Activated naive CD8-positive, alpha-beta T cell treated with anti-CD3 and anti-CD28 coated beads, Interleukin-2, amount 50 U/mL, for 24 hours (primary cell): ENCODE results near the gene CCDC34.
"Not testable (repeated sequence)": the region's sequence is repeated elsewhere in the genome, so short reads cannot be mapped to it uniquely, and the experiment has no call there.

Experiments
- ATAC-seq: fragments of 150-1000 bp; cut with Tn5 transposase; one replicate; pipeline ENCODE4 v1.10.0; 2021
- DNase-seq: peaks from one replicate; pipeline ENCODE4 v3.0.0; 2021
- H3K27ac Mint-ChIP-seq: one replicate; pipeline ENCODE4 v1.8.0; 2021; ENCODE audit warnings: mild to moderate bottlenecking, mixed read lengths
- H3K27me3 Mint-ChIP-seq: one replicate; pipeline ENCODE4 v1.8.0; 2021; ENCODE audit warnings: mixed read lengths
- H3K36me3 Mint-ChIP-seq: one replicate; pipeline ENCODE4 v1.8.0; 2021; ENCODE audit warnings: low read depth, mixed read lengths
- H3K4me1 Mint-ChIP-seq: one replicate; pipeline ENCODE4 v1.8.0; 2021; ENCODE audit warnings: mixed read lengths
- H3K4me3 Mint-ChIP-seq: one replicate; pipeline ENCODE4 v1.8.0; 2021; ENCODE audit warnings: mild to moderate bottlenecking, moderate library complexity, mixed read lengths
- H3K9me3 Mint-ChIP-seq: one replicate; pipeline ENCODE4 v1.8.0; 2021; ENCODE audit warnings: mixed read lengths

Gene CCDC34

DNA sequence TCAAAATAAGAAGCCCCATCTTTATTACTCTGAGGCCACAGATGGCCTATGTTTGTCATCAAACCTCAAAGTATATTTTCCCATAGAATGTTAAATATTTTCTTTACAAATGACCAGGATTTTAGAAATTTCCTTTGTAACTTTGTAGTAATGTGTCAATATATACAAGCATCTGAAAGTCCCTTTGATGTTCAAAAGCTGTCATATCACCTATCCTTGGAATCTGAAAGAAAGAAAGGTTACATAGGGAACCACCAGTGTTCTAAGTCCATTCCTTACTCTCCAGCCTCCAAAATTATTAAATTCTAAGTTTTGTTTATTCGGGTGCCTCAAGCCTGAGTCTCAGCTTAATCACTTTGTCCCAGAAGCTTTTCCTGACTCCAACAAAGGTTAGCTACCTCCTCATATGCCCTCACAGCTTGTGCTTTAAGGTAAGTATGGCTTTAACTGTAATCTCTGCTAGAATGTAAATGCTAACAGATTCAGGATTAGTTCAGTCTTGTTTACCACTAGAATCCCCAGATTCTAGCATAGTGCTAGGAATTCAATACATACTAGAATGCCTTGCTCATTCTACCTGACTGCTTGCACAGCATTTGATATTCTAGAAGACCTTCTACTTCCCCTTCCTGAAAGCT is 32.3 kb downstream of the CCDC34 start:
- ATAC-seq (no peak), DNase-seq (no peak)
- Mint-ChIP-seq H3K36me3 (peaks cover under 1% of the 10 kb centered on the region), H3K9me3 (no peaks in the 10 kb centered on the region), H3K27ac (no peak overlapping the region), H3K4me3 (no peak overlapping the region), H3K27me3 (no peaks in the 10 kb centered on the region), H3K4me1 (no peaks in the 10 kb centered on the region)

DNA sequence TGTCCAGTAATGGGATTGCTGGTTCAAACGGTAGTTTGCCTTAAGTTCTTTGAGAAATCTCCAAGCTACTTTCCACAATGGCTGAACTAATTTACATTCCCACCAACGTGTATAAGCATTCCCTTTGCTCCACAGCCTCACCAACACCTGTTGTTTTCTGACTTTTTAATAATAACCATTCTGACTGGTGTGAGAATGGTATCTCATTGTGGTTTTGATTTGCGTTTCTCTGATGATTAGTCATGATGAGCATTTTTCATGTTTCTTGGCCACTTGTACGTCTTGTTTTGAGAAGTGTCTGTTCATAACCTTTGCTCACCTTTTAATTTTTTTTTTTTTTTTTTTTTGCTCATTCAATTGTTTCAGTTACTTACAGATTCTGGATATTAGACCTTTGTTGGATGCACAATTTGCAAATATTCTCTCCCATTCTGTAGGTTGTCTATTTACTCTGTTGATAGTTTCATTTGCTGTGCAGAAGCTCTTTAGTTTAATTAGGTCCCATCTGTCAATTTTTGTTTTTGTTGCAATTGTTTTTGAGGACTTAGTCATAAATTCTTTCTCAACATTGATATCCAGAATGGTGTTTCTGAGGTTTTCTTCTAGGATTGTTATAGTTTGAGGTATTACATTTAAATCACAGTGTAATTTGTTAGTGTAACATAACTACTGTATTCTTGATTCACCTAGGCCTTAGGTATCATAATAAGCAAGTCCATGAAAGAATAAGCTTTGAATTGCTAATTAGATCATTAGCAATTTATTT is 33.0 kb downstream of the CCDC34 start:
- no peaks in the 10 kb centered on the region for H3K4me1 Mint-ChIP-seq
- H3K9me3 Mint-ChIP-seq: peaks cover 7% of the 10 kb centered on the region
- no peak overlapping the region for H3K4me3 Mint-ChIP-seq
- ATAC-seq (no peak), DNase-seq (no peak)
- H3K36me3 Mint-ChIP-seq: no peaks in the 10 kb centered on the region
- H3K27ac Mint-ChIP-seq: no peak overlapping the region
- H3K27me3 Mint-ChIP-seq: no peaks in the 10 kb centered on the region

DNA sequence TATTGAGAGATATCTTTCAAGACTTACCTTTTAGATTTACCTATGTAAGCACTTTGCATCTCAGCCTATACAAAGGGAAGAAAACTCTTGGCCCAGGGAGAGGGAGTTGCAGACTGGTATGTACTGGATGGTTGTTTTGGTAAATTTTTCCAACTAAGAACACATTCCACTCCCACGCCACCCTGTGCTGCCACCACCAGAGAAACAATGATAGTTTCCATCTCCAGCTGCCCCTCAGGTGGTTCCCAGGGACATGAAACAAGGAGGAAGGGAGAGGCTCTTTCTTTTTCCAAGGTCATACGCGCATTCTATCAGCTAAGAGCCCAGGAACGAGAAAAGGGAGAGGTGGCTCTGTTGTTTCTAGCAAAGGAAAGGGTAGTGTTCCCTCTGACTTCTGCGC is 34.4 kb downstream of the CCDC34 start:
- no peak for ATAC-seq
- Mint-ChIP-seq H3K36me3 (no peaks in the 10 kb centered on the region), H3K9me3 (peaks cover 7% of the 10 kb centered on the region), H3K27me3 (no peaks in the 10 kb centered on the region), H3K4me1 (no peaks in the 10 kb centered on the region), H3K27ac (no peak overlapping the region), H3K4me3 (no peak overlapping the region)
- DNase-seq: no peak

DNA sequence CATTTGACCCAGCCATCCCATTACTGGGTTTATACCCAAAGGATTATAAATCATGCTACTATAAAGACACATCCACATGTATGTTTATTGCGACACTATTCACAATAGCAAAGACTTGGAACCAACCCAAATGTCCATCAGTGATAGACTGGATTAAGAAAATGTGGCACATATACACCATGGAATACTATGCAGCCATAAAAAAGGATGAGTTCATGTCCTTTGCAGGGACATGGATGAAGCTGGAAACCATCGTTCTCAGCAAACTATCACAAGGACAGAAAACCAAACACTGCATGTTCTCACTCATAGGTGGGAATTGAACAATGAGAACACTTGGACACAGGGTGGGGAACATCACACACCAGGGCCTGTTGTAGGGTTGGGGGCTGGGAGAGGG is 36.0 kb downstream of the CCDC34 start:
- not testable (repeated sequence) for H3K36me3 Mint-ChIP-seq, H3K4me1 Mint-ChIP-seq, H3K4me3 Mint-ChIP-seq, H3K27ac Mint-ChIP-seq, DNase-seq, ATAC-seq, H3K27me3 Mint-ChIP-seq, H3K9me3 Mint-ChIP-seq

DNA sequence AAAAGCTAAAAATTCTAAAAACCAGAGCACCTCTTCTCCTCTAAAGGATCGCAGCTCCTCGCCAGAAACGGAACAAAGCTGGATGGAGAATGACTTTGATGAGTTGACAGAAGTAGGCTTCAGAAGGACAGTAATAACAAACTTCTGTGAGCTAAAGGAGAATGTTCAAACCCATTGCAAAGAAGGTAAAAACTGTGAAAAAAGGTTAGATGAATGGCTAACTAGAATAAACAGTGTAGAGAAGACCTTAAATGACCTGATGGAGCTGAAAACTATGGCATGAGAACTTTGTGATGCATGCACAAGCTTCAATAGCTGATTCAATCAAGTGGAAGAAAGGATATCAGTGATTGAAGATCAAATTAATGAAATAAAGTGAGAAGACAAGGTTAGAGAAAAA is 40.8 kb downstream of the CCDC34 start:
- not testable (repeated sequence) for H3K4me3 Mint-ChIP-seq

DNA sequence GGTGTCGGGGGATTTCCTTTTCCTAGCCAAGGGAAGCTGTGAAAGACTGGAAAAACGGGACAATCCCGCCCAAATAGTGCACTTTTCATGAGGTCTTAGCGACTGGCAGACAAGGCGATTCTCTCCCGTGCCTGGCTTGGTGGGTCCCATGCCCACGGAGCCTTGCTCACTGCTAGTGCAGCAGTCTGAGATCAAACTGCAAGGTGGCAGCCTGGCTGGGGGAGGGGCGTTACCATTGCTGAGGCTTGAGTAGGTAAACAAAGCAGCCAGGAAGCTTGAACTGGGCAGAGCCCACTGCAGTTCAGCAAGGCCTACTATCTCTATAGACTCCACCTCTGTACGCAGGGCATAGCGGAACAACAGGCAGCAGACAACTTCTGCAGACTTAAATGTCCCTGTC is 41.7 kb downstream of the CCDC34 start:
- not testable (repeated sequence) for H3K4me3 Mint-ChIP-seq, ATAC-seq, H3K4me1 Mint-ChIP-seq, H3K36me3 Mint-ChIP-seq, H3K9me3 Mint-ChIP-seq, H3K27me3 Mint-ChIP-seq, DNase-seq, H3K27ac Mint-ChIP-seq

More for the DNA sequence above, 40.8 kb downstream of the CCDC34 start:
- not testable (repeated sequence) for DNase-seq, H3K9me3 Mint-ChIP-seq, H3K36me3 Mint-ChIP-seq, H3K27ac Mint-ChIP-seq, ATAC-seq, H3K27me3 Mint-ChIP-seq, H3K4me1 Mint-ChIP-seq

DNA sequence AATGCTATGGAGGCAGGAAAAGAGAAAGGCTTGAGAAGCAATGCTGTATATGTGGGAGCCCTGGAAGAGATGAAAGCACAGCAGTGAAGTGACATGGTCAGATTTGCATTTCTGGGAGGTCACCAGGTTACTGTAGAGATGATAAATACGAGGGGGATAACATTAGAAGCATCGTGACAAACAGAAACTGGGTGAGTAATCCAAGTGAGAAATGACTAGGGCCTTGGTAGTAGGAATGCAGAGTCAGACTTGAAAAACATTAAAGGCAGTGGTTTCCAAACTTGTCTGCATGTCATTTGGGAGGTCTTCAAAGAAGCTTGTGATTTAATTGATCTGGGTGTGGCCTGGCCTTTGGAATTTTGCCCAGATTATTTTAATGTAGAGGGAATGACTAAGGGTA is 43.9 kb downstream of the CCDC34 start:
- peaks cover 9% of the 10 kb centered on the region for H3K4me1 Mint-ChIP-seq
- ATAC-seq: peak; percentile 98
- no peak overlapping the region for H3K27ac Mint-ChIP-seq
- H3K36me3 Mint-ChIP-seq: no peaks in the 10 kb centered on the region
- no peak overlapping the region for H3K4me3 Mint-ChIP-seq
- H3K27me3 Mint-ChIP-seq: peaks cover 2% of the 10 kb centered on the region
- no peak for DNase-seq
- H3K9me3 Mint-ChIP-seq: no peaks in the 10 kb centered on the region

DNA sequence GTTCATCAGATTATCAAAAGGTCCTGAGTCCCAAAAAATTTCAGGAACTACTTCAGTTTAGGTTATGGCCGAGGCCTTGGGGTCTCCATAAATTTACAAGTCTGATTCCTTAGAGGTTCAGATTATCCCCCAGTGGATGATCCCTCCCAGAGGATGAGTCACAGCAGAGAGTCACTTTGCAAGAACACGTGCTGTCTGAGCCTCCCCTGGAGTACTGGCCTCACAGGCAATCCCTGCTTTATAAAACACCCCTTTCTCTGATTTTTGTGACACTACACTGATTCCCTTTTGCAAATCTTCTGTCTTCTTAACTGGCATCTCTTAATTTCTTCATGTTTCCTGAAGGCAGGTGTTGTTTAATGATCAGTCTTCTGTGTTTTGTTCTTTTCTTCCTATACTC is 45.3 kb downstream of the CCDC34 start:
- H3K27me3 Mint-ChIP-seq: peaks cover 2% of the 10 kb centered on the region
- peaks cover 9% of the 10 kb centered on the region for H3K4me1 Mint-ChIP-seq
- no peaks in the 10 kb centered on the region for H3K36me3 Mint-ChIP-seq
- no peak overlapping the region for H3K4me3 Mint-ChIP-seq
- ATAC-seq (no peak), DNase-seq (no peak)
- H3K27ac Mint-ChIP-seq: no peak overlapping the region
- H3K9me3 Mint-ChIP-seq: no peaks in the 10 kb centered on the region

DNA sequence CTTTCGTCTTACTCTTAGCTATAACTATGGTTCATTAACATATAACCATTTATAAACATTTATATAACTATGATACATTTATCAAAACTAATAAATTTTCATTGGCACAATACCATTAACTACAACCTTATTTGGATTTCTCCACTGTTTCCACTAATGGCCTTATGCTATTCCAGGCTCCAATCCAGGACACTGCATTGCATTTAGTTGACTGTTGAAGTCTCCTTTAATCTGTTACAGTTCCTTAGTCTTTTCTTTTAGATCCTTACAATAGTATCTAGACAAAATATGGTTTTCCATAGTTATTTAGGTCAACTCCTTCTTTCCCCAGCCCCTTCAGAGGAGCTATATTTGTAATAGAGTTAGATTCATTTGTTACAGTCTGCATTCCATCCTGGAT is 47.2 kb downstream of the CCDC34 start:
- Mint-ChIP-seq H3K27ac (no peak overlapping the region), H3K27me3 (peaks cover 2% of the 10 kb centered on the region), H3K36me3 (no peaks in the 10 kb centered on the region), H3K4me1 (peaks cover 9% of the 10 kb centered on the region), H3K9me3 (no peaks in the 10 kb centered on the region), H3K4me3 (no peak overlapping the region)
- DNase-seq (no peak), ATAC-seq (no peak)

DNA sequence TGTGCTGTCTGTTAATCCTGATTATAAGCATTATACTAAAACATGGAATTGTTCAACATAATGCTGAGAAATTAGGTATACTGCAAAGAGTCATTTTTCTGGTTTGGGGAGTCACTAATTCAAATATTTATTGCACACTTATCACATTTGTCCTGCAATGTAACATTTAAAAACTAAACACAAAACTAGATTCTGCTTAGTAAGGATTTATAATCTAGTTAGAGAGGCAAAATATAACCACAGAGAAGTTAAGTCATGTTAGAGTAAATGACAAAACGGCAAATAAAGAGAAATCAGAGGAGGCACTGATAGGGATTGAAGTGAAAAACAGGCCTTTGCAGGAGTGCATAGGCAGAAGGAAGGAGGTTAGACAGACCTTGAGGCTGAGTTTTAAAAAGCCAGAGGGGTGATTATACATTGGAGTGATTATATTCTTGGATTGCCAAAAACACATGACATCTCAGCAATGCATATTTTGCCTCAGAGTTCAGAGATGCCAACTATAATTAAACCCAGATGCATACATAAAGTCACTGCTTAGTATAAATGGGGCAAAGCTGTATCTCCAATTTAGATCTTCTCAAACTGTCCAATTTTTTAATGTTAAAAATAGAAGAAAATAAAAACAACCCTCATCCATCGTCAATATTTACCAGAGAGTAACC is 49.7 kb downstream of the CCDC34 start:
- Mint-ChIP-seq H3K4me1 (no peaks in the 10 kb centered on the region), H3K9me3 (no peaks in the 10 kb centered on the region), H3K27ac (no peak overlapping the region), H3K4me3 (no peak overlapping the region), H3K27me3 (peaks cover 2% of the 10 kb centered on the region), H3K36me3 (no peaks in the 10 kb centered on the region)
- ATAC-seq (no peak), DNase-seq (no peak)

DNA sequence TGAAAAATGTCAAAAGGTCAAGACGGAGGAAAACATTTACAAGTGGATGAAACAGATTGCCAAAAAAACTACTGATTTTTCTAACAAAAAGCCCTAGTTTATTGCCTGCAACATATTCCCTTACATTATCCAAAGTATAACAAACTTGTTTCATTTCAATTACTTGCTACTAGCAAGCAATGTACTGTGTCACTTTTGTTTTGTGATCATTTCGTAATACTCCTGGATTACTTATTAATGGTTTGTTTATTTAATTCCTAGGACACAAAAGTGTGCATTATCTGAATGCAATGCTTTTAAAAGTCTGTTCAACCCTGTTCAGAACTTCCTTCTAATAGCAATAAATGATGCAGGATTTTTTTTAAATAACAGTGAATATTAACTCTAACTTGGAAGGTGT is 50.9 kb downstream of the CCDC34 start:
- DNase-seq (no peak), ATAC-seq (no peak)
- Mint-ChIP-seq H3K4me1 (no peaks in the 10 kb centered on the region), H3K27me3 (no peaks in the 10 kb centered on the region), H3K9me3 (no peaks in the 10 kb centered on the region), H3K36me3 (no peaks in the 10 kb centered on the region), H3K27ac (no peak overlapping the region), H3K4me3 (no peak overlapping the region)

DNA sequence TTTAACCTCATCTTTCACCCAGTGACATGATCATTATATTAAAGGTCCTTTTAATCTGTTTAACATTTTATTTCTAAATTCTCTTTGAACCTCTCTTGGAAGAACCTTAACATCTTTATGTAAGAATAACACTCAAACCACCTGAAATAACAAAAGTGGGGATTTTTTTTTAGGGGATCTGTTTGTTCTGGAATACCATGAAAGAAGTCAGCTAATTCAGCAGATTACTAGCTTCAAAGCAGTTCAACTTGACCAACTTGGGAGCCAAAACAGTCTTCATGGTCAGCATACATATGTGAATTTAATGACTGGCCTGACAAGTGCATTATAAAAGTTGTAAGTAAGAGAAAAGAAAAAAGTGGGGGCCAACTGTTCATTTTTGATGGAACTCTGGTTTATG is 52.3 kb downstream of the CCDC34 start:
- Mint-ChIP-seq H3K27me3 (no peaks in the 10 kb centered on the region), H3K36me3 (no peaks in the 10 kb centered on the region), H3K4me3 (no peak overlapping the region), H3K4me1 (no peaks in the 10 kb centered on the region), H3K9me3 (no peaks in the 10 kb centered on the region), H3K27ac (no peak overlapping the region)
- no peak for ATAC-seq
- no peak for DNase-seq

DNA sequence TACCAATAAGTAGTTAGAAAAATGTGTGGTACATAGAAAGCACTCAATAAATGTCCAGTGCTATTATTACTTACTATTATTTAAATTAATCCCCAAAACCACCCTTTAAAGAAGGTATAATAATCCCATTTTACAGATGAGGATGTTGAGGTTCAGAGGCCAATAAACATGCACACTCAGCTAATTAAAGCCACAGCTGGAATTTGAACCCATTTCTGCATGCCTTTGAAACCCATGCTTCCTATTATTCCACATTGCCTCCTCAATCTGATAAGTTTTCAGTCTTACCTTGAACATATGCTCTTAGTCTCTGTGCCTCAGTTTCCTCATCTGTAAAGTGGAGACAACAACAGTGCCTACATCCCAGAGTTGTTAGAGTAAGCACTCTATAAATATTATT is 52.8 kb downstream of the CCDC34 start:
- no peak for ATAC-seq
- Mint-ChIP-seq H3K9me3 (no peaks in the 10 kb centered on the region), H3K4me3 (no peak overlapping the region), H3K27ac (no peak overlapping the region), H3K4me1 (no peaks in the 10 kb centered on the region), H3K36me3 (no peaks in the 10 kb centered on the region), H3K27me3 (no peaks in the 10 kb centered on the region)
- no peak for DNase-seq

DNA sequence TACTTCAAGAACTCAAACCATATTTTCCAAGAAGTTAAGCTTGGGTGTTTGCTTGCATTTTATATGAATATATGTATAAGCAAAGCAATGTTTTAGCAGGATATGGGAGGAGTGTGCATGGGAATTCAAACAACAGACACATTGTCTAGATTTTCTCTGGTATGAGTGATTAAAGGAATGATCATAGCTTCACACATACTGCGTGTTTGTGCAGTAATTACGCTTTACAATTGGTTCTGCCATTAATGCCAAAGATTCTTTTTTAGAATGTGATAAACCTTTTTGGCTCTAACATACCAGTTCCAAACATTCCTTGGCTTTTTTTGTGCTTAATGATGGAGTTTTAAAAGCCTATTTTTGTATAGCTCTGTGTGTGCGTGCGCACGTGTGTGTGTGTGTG is 54.0 kb downstream of the CCDC34 start:
- Mint-ChIP-seq H3K9me3 (peaks cover 2% of the 10 kb centered on the region), H3K36me3 (no peaks in the 10 kb centered on the region), H3K4me1 (no peaks in the 10 kb centered on the region), H3K27me3 (peaks cover 1% of the 10 kb centered on the region), H3K4me3 (no peak overlapping the region), H3K27ac (no peak overlapping the region)
- no peak for ATAC-seq
- no peak for DNase-seq

DNA sequence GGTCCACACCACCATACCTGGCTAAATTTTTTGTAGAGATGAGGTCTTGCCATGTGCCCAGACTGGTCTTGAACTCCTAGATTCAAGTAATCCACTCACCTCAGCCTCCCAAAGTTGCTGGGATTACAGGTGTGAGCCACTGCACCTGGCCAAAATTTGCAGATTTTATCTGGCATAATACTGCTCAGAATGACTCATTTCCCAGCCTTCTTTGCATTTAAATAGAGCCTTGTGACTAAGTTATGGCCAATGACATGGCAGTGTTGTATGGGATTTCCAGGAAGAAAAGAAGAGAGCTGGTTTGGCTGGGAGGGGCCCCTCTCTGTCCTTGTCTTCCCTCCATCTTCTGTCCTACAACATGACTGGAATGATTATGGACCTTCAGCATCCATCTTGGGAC is 55.8 kb downstream of the CCDC34 start:
- DNase-seq: no peak
- Mint-ChIP-seq H3K27me3 (peaks cover 4% of the 10 kb centered on the region), H3K4me3 (no peak overlapping the region), H3K4me1 (no peaks in the 10 kb centered on the region), H3K9me3 (peaks cover 10% of the 10 kb centered on the region), H3K27ac (no peak overlapping the region), H3K36me3 (no peaks in the 10 kb centered on the region)
- ATAC-seq: no peak
